ENCODE measurements around the gene SEMG1.

SEMG1 gene

GRCh38 chr20:45211569-45212474 is 5.0 kb downstream of the SEMG1 start:
- no peak overlapping the region for H2BK5ac ChIP-seq (ENCODE audit: low read length)
- H3K4me2 ChIP-seq (ENCODE audit: low read length): no peak overlapping the region
- H3K27me3 ChIP-seq (ENCODE audit: insufficient read depth, low read length, poor library complexity): no peaks in the 10 kb centered on the region
- no peak overlapping the region for H3K4me3 ChIP-seq (ENCODE audit: low read length)
- no peak overlapping the region for H3K18ac ChIP-seq (ENCODE audit: low read length)
- H3K9ac ChIP-seq (ENCODE audit: low read length): no peak overlapping the region
- no peaks in the 10 kb centered on the region for H3K79me1 ChIP-seq (ENCODE audit: low read length)
- H3K36me3 ChIP-seq (ENCODE audit: control insufficient read depth, insufficient read depth, low read length): no peaks in the 10 kb centered on the region
- H3K4me1 ChIP-seq (ENCODE audit: control insufficient read depth, low read depth, low read length): no peaks in the 10 kb centered on the region
- no peak overlapping the region for H3K23ac ChIP-seq (ENCODE audit: low read length)
- no peak overlapping the region for H3K56ac ChIP-seq (ENCODE audit: low read length)
- no peak overlapping the region for H4K8ac ChIP-seq (ENCODE audit: low read depth, low read length)
- no peak overlapping the region for H2BK15ac ChIP-seq (replicated peaks; ENCODE audit: low read depth)
- no peak overlapping the region for H2BK120ac ChIP-seq (ENCODE audit: low read depth, low read length)
- DNase-seq: no peak
- H3K79me2 ChIP-seq (ENCODE audit: control insufficient read depth, insufficient read depth, low read length): no peaks in the 10 kb centered on the region
- H2AK5ac ChIP-seq (ENCODE audit: low read length): no peak overlapping the region
- H3K27ac ChIP-seq (ENCODE audit: low read depth, low read length): no peak overlapping the region
- H3K4ac ChIP-seq (ENCODE audit: low read depth, low read length): no peak overlapping the region
- no peak overlapping the region for H4K5ac ChIP-seq (ENCODE audit: low read length)

DNA sequence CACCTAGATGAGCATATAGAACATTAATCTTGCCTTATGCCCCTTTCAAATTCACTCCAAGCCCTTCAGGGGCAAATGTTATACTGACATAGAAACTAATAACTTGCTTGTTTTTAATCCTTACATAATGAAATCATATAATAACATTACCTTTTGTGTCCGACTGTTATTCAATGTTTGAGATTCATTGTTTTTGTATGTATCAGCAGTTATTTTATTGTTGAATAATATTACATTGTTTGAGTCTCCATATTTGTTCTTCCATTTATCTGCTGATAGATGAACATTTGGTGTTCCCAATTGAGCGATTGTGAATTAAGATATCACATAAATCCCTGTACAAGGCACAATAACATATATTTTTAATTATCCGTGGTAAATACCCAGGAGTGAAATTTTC is 6.0 kb downstream of the SEMG1 start:
- Histone ChIP-seq H2BK15ac (replicated peaks; ENCODE audit: low read depth) (no peak overlapping the region), H3K36me3 (ENCODE audit: control insufficient read depth, insufficient read depth, low read length) (no peaks in the 10 kb centered on the region), H3K27ac (ENCODE audit: low read depth, low read length) (no peak overlapping the region), H4K8ac (ENCODE audit: low read depth, low read length) (no peak overlapping the region), H3K4me3 (ENCODE audit: low read length) (no peak overlapping the region), H3K18ac (ENCODE audit: low read length) (no peak overlapping the region), H2BK120ac (ENCODE audit: low read depth, low read length) (no peak overlapping the region), H2BK5ac (ENCODE audit: low read length) (no peak overlapping the region), H2AK5ac (ENCODE audit: low read length) (no peak overlapping the region), H3K27me3 (ENCODE audit: insufficient read depth, low read length, poor library complexity) (no peaks in the 10 kb centered on the region), H3K4me2 (ENCODE audit: low read length) (no peak overlapping the region), H3K79me2 (ENCODE audit: control insufficient read depth, insufficient read depth, low read length) (no peaks in the 10 kb centered on the region), H3K4ac (ENCODE audit: low read depth, low read length) (no peak overlapping the region), H3K79me1 (ENCODE audit: low read length) (no peaks in the 10 kb centered on the region), H4K5ac (ENCODE audit: low read length) (no peak overlapping the region), H3K56ac (ENCODE audit: low read length) (no peak overlapping the region), H3K4me1 (ENCODE audit: control insufficient read depth, low read depth, low read length) (no peaks in the 10 kb centered on the region), H3K9ac (ENCODE audit: low read length) (no peak overlapping the region), H3K23ac (ENCODE audit: low read length) (no peak overlapping the region)
- no peak for DNase-seq
- WGBS (ENCODE audit: extremely low coverage, insufficient coverage, low lambda C conversion rate): no CpG with 5 or more reads among the region's 3 CpGs

DNA sequence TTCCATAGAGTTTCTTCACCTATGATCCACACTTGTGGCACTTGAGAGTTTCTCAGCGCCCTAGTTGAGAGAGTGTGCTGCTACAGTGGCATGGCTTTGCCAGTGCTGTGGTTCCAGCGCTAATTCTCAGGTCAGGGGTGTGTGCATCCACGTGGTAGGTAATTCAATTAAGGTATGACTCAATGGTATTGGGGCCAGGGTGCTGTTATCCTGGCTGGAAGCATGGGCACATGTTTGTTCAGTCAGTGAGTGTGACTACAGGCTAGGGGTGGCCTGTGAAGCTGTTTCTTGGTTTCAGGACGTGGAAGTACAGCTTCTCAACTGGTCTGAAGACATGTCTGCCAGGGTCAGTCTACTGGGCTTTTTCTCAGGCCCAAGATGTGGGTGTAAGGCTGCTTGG is 11.3 kb downstream of the SEMG1 start:
- H3K27me3 ChIP-seq (ENCODE audit: insufficient read depth, low read length, poor library complexity): no peaks in the 10 kb centered on the region
- DNase-seq: no peak
- no peak overlapping the region for H2BK120ac ChIP-seq (ENCODE audit: low read depth, low read length)
- no peak overlapping the region for H3K56ac ChIP-seq (ENCODE audit: low read length)
- no CpG with 5 or more reads among the region's 4 CpGs for WGBS (ENCODE audit: extremely low coverage, insufficient coverage, low lambda C conversion rate)
- H3K4me1 ChIP-seq (ENCODE audit: control insufficient read depth, low read depth, low read length): no peaks in the 10 kb centered on the region
- H3K79me1 ChIP-seq (ENCODE audit: low read length): no peaks in the 10 kb centered on the region
- H2BK15ac ChIP-seq (replicated peaks; ENCODE audit: low read depth): no peak overlapping the region
- no peaks in the 10 kb centered on the region for H3K36me3 ChIP-seq (ENCODE audit: control insufficient read depth, insufficient read depth, low read length)
- no peak overlapping the region for H3K4ac ChIP-seq (ENCODE audit: low read depth, low read length)
- H2AK5ac ChIP-seq (ENCODE audit: low read length): no peak overlapping the region
- no peak overlapping the region for H3K18ac ChIP-seq (ENCODE audit: low read length)
- H4K5ac ChIP-seq (ENCODE audit: low read length): no peak overlapping the region
- H2BK5ac ChIP-seq (ENCODE audit: low read length): no peak overlapping the region
- H4K8ac ChIP-seq (ENCODE audit: low read depth, low read length): no peak overlapping the region
- no peaks in the 10 kb centered on the region for H3K79me2 ChIP-seq (ENCODE audit: control insufficient read depth, insufficient read depth, low read length)
- H3K4me2 ChIP-seq (ENCODE audit: low read length): no peak overlapping the region
- H3K4me3 ChIP-seq (ENCODE audit: low read length): no peak overlapping the region
- no peak overlapping the region for H3K23ac ChIP-seq (ENCODE audit: low read length)
- H3K9ac ChIP-seq (ENCODE audit: low read length): no peak overlapping the region
- H3K27ac ChIP-seq (ENCODE audit: low read depth, low read length): no peak overlapping the region

DNA sequence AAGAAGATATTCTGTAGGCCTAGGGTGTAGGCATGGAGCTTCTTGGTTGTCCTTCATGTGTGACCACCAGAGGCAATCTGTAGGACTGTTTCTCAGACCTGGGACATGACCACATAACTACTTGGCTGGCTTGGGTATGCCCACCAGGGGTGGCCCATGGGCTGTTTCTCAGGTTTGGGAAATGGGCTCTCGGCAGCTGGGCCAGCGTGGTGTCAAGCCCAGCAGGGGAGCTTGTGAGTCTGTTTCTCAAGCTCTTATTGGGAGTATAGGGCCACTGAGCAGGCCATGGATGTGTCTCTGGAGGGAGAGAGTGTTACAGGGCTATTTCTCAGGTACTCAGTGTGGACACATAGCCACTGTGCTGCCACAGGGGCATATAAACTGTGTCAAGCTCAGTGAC is 11.8 kb downstream of the SEMG1 start:
- Histone ChIP-seq H3K23ac (ENCODE audit: low read length) (no peak overlapping the region), H3K56ac (ENCODE audit: low read length) (no peak overlapping the region), H2BK5ac (ENCODE audit: low read length) (no peak overlapping the region), H2BK120ac (ENCODE audit: low read depth, low read length) (no peak overlapping the region), H3K79me1 (ENCODE audit: low read length) (no peaks in the 10 kb centered on the region), H4K5ac (ENCODE audit: low read length) (no peak overlapping the region), H3K18ac (ENCODE audit: low read length) (no peak overlapping the region), H4K8ac (ENCODE audit: low read depth, low read length) (no peak overlapping the region), H3K79me2 (ENCODE audit: control insufficient read depth, insufficient read depth, low read length) (no peaks in the 10 kb centered on the region), H3K27me3 (ENCODE audit: insufficient read depth, low read length, poor library complexity) (no peaks in the 10 kb centered on the region), H3K4me3 (ENCODE audit: low read length) (no peak overlapping the region), H2AK5ac (ENCODE audit: low read length) (no peak overlapping the region), H3K9ac (ENCODE audit: low read length) (no peak overlapping the region), H3K27ac (ENCODE audit: low read depth, low read length) (no peak overlapping the region), H3K4me1 (ENCODE audit: control insufficient read depth, low read depth, low read length) (no peaks in the 10 kb centered on the region), H3K4ac (ENCODE audit: low read depth, low read length) (no peak overlapping the region), H3K36me3 (ENCODE audit: control insufficient read depth, insufficient read depth, low read length) (no peaks in the 10 kb centered on the region), H2BK15ac (replicated peaks; ENCODE audit: low read depth) (no peak overlapping the region), H3K4me2 (ENCODE audit: low read length) (no peak overlapping the region)
- WGBS (ENCODE audit: extremely low coverage, insufficient coverage, low lambda C conversion rate): no CpG with 5 or more reads among the region's 2 CpGs
- DNase-seq: no peak

DNA sequence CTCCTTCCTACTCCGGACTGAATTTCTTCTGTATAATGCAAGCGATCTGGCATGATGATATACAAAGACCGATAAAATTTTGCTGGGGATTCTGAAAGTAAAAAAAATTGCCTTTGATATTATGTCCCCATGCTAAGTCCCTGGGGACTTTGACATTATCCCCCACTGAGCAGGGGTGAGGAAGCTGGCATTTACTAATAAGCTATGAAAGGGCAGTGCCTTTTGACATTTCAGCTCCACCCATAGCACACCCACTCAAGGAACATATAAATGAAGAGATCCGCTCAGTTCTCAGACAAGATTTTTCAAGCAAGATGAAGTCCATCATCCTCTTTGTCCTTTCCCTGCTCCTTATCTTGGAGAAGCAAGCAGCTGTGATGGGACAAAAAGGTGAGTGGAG is 14.2 kb downstream of the SEMG1 start, which contains the start of gene SEMG2:
SEMG2 (plus strand) TSS at position 298 of the 400 bp plus-strand sequence; CDS start at position 315, 17 bp downstream.
- no CpG with 5 or more reads among the region's 4 CpGs for WGBS (ENCODE audit: extremely low coverage, insufficient coverage, low lambda C conversion rate)
- no peak within 1 kb of the TSS for H3K4ac ChIP-seq (ENCODE audit: low read depth, low read length)
- DNase-seq: no peak
- H3K36me3 ChIP-seq (ENCODE audit: control insufficient read depth, insufficient read depth, low read length): no peaks in the 10 kb centered on the region
- no peak within 1 kb of the TSS for H4K5ac ChIP-seq (ENCODE audit: low read length)
- no peak within 1 kb of the TSS for H2AK5ac ChIP-seq (ENCODE audit: low read length)
- H3K9ac ChIP-seq (ENCODE audit: low read length): no peak within 1 kb of the TSS
- no peaks in the 10 kb centered on the region for H3K4me1 ChIP-seq (ENCODE audit: control insufficient read depth, low read depth, low read length)
- no peak within 1 kb of the TSS for H2BK5ac ChIP-seq (ENCODE audit: low read length)
- no peak within 1 kb of the TSS for H3K18ac ChIP-seq (ENCODE audit: low read length)
- H3K4me2 ChIP-seq (ENCODE audit: low read length): no peak within 1 kb of the TSS
- H3K79me1 ChIP-seq (ENCODE audit: low read length): no peaks in the 10 kb centered on the region
- no peak within 1 kb of the TSS for H4K8ac ChIP-seq (ENCODE audit: low read depth, low read length)
- H3K56ac ChIP-seq (ENCODE audit: low read length): no peak within 1 kb of the TSS
- no peak within 1 kb of the TSS for H3K23ac ChIP-seq (ENCODE audit: low read length)
- H2BK120ac ChIP-seq (ENCODE audit: low read depth, low read length): no peak within 1 kb of the TSS
- H3K27ac ChIP-seq (ENCODE audit: low read depth, low read length): no peak within 1 kb of the TSS
- H2BK15ac ChIP-seq (replicated peaks; ENCODE audit: low read depth): no peak within 1 kb of the TSS
- no peaks in the 10 kb centered on the region for H3K79me2 ChIP-seq (ENCODE audit: control insufficient read depth, insufficient read depth, low read length)
- no peaks in the 10 kb centered on the region for H3K27me3 ChIP-seq (ENCODE audit: insufficient read depth, low read length, poor library complexity)
- no peak within 1 kb of the TSS for H3K4me3 ChIP-seq (ENCODE audit: low read length)

GRCh38 chr20:45223136-45223535 is 16.3 kb downstream of the SEMG1 start:
- Histone ChIP-seq H3K27me3 (ENCODE audit: insufficient read depth, low read length, poor library complexity) (no peaks in the 10 kb centered on the region), H2AK5ac (ENCODE audit: low read length) (no peak overlapping the region), H2BK5ac (ENCODE audit: low read length) (no peak overlapping the region), H4K8ac (ENCODE audit: low read depth, low read length) (no peak overlapping the region), H3K4me1 (ENCODE audit: control insufficient read depth, low read depth, low read length) (no peaks in the 10 kb centered on the region), H3K4me3 (ENCODE audit: low read length) (no peak overlapping the region), H3K79me2 (ENCODE audit: control insufficient read depth, insufficient read depth, low read length) (no peaks in the 10 kb centered on the region), H3K4me2 (ENCODE audit: low read length) (no peak overlapping the region), H3K4ac (ENCODE audit: low read depth, low read length) (no peak overlapping the region), H3K18ac (ENCODE audit: low read length) (no peak overlapping the region), H2BK15ac (replicated peaks; ENCODE audit: low read depth) (no peak overlapping the region), H2BK120ac (ENCODE audit: low read depth, low read length) (no peak overlapping the region), H3K36me3 (ENCODE audit: control insufficient read depth, insufficient read depth, low read length) (no peaks in the 10 kb centered on the region), H3K23ac (ENCODE audit: low read length) (no peak overlapping the region), H3K79me1 (ENCODE audit: low read length) (no peaks in the 10 kb centered on the region), H3K9ac (ENCODE audit: low read length) (no peak overlapping the region), H3K27ac (ENCODE audit: low read depth, low read length) (no peak overlapping the region), H4K5ac (ENCODE audit: low read length) (no peak overlapping the region), H3K56ac (ENCODE audit: low read length) (no peak overlapping the region)
- DNase-seq: no peak
